ENCODE measurements around the gene MCTP2.

MCTP2 gene

GRCh38 chr15:94314639-94315038 lies 83.3 kb downstream of the MCTP2 start:
- Histone ChIP-seq H3K4me1 (ENCODE audit: control insufficient read depth, insufficient read depth, low read length) (peaks cover 3% of the 10 kb centered on the region), H3K9ac (ENCODE audit: low read depth, low read length) (no peak overlapping the region), H3K9me3 (ENCODE audit: control insufficient read depth, insufficient read depth, low read length) (no peaks in the 10 kb centered on the region), H3K4me3 (ENCODE audit: low read depth, low read length) (no peak overlapping the region), H3K27me3 (ENCODE audit: control insufficient read depth, insufficient read depth, low read length) (no peaks in the 10 kb centered on the region), H3K36me3 (ENCODE audit: control insufficient read depth, insufficient read depth, low read length) (no peaks in the 10 kb centered on the region)

- Histone ChIP-seq H3K36me3 (ENCODE audit: control insufficient read depth, insufficient read depth, low read length) (no peaks in the 10 kb centered on the region), H3K9ac (ENCODE audit: low read depth, low read length) (no peak overlapping the region), H3K4me1 (ENCODE audit: control insufficient read depth, insufficient read depth, low read length) (peaks cover 3% of the 10 kb centered on the region), H3K9me3 (ENCODE audit: control insufficient read depth, insufficient read depth, low read length) (no peaks in the 10 kb centered on the region), H3K4me3 (ENCODE audit: low read depth, low read length) (no peak overlapping the region), H3K27me3 (ENCODE audit: control insufficient read depth, insufficient read depth, low read length) (no peaks in the 10 kb centered on the region)
Observed at GRCh38 chr15:94317211-94317610, 85.8 kb downstream of the MCTP2 start.

DNA sequence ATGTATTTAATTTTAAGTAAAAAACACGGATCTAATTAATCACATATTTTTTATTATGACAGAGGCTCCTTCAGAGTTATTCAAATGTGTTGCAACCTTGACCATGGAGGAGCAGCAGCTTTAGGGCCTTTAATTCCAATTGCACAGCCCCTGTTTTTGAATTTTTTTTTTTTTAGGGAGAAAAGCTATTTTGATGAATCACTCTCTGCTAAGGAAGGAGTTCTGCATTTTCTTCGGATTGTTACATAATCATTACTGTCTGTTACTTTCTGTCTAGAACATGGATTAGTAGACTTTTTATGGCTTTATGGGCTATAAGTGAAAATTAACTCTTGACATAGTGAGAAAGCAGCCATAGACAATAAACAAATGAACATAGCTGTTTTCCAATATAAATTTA lies 90.8 kb downstream of the MCTP2 start:
- no peaks in the 10 kb centered on the region for H3K36me3 ChIP-seq (ENCODE audit: control insufficient read depth, insufficient read depth, low read length)
- H3K9me3 ChIP-seq (ENCODE audit: control insufficient read depth, insufficient read depth, low read length), result no peaks in the 10 kb centered on the region
- H3K27me3 ChIP-seq (ENCODE audit: control insufficient read depth, insufficient read depth, low read length), result no peaks in the 10 kb centered on the region
- no peak overlapping the region for H3K9ac ChIP-seq (ENCODE audit: low read depth, low read length)
- H3K4me1 ChIP-seq (ENCODE audit: control insufficient read depth, insufficient read depth, low read length), result no peaks in the 10 kb centered on the region
- H3K4me3 ChIP-seq (ENCODE audit: low read depth, low read length), result no peak overlapping the region

DNA sequence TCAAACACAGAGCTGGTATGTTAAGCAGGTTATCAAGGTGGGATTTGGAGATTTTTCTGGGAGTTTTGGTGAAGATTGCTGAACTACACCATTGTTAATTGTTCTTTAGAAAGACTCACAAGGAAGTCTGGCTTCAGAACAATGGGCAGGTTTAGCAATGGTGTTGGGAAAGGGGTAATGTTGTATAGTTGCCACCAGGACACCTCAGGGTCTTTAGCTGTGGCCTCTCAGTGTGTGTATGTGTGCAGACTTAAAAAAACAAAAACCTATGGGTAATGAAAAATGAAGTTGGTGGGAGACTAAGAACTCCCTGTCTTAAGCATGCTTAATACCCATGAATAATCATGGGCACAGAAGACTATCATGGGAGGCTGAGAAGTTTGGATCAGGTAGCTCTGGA lies 91.7 kb downstream of the MCTP2 start:
- no peaks in the 10 kb centered on the region for H3K9me3 ChIP-seq (ENCODE audit: control insufficient read depth, insufficient read depth, low read length)
- H3K4me1 ChIP-seq (ENCODE audit: control insufficient read depth, insufficient read depth, low read length), result no peaks in the 10 kb centered on the region
- no peaks in the 10 kb centered on the region for H3K36me3 ChIP-seq (ENCODE audit: control insufficient read depth, insufficient read depth, low read length)
- no peak overlapping the region for H3K9ac ChIP-seq (ENCODE audit: low read depth, low read length)
- H3K4me3 ChIP-seq (ENCODE audit: low read depth, low read length), result no peak overlapping the region
- no peaks in the 10 kb centered on the region for H3K27me3 ChIP-seq (ENCODE audit: control insufficient read depth, insufficient read depth, low read length)

- H3K4me3 ChIP-seq (ENCODE audit: low read depth, low read length), result no peak overlapping the region
- H3K4me1 ChIP-seq (ENCODE audit: control insufficient read depth, insufficient read depth, low read length), result no peaks in the 10 kb centered on the region
- H3K36me3 ChIP-seq (ENCODE audit: control insufficient read depth, insufficient read depth, low read length), result no peaks in the 10 kb centered on the region
- H3K9me3 ChIP-seq (ENCODE audit: control insufficient read depth, insufficient read depth, low read length), result no peaks in the 10 kb centered on the region
- no peaks in the 10 kb centered on the region for H3K27me3 ChIP-seq (ENCODE audit: control insufficient read depth, insufficient read depth, low read length)
- H3K9ac ChIP-seq (ENCODE audit: low read depth, low read length), result no peak overlapping the region
Observed at GRCh38 chr15:94324117-94324826, 92.9 kb downstream of the MCTP2 start.

DNA sequence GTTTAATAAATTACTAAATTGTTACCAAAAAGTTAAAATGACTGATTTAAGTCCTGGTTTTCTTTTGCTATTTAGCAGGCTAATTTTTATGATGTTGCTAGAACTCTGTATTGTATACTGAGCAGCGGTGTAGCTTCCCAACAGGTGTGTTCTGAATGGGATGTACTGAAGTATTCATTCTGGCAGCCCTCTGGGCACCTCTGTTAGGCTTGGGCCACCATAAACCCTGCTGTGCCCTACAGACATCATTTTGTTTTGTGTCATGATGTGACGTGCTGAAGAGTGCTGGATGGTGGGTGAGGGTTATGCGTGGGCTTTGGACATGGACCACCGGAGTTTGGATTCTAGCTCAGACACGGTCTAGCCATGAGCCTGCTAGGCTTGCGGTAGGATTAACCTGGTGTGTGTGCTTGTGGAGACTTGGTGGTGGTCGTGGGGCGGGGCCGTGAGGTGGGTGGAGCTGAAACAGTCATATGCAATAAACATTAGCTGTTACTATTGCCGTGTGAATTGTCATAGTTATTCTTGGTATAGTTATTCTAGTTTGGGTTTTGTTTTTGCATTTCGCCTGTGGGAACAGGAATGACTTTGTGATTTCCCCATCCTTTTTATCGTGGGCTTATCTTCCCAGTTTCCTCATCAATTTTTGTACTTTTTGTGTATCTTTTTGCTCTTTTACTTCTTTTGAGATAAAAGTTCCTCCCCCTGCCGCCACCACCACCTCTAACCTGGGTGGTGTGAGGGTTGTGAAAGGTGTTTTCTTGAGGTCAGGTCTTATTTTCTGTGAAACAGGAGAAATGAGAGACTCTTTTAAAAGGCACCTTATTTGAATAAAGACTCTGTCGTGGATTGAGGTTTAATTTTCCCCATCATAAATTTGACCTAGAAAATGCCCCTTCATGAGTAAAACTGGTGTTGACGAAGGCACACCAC lies 93.7 kb downstream of the MCTP2 start:
- H3K9me3 ChIP-seq (ENCODE audit: control insufficient read depth, insufficient read depth, low read length), result no peaks in the 10 kb centered on the region
- H3K9ac ChIP-seq (ENCODE audit: low read depth, low read length), result no peak overlapping the region
- H3K27me3 ChIP-seq (ENCODE audit: control insufficient read depth, insufficient read depth, low read length), result no peaks in the 10 kb centered on the region
- no peak overlapping the region for H3K4me3 ChIP-seq (ENCODE audit: low read depth, low read length)
- no peaks in the 10 kb centered on the region for H3K36me3 ChIP-seq (ENCODE audit: control insufficient read depth, insufficient read depth, low read length)
- H3K4me1 ChIP-seq (ENCODE audit: control insufficient read depth, insufficient read depth, low read length), result no peaks in the 10 kb centered on the region

GRCh38 chr15:94327356-94327936 lies 96.1 kb downstream of the MCTP2 start:
- Histone ChIP-seq H3K4me1 (ENCODE audit: control insufficient read depth, insufficient read depth, low read length) (no peaks in the 10 kb centered on the region), H3K27me3 (ENCODE audit: control insufficient read depth, insufficient read depth, low read length) (no peaks in the 10 kb centered on the region), H3K4me3 (ENCODE audit: low read depth, low read length) (no peak overlapping the region), H3K36me3 (ENCODE audit: control insufficient read depth, insufficient read depth, low read length) (no peaks in the 10 kb centered on the region), H3K9me3 (ENCODE audit: control insufficient read depth, insufficient read depth, low read length) (no peaks in the 10 kb centered on the region), H3K9ac (ENCODE audit: low read depth, low read length) (no peak overlapping the region)

DNA sequence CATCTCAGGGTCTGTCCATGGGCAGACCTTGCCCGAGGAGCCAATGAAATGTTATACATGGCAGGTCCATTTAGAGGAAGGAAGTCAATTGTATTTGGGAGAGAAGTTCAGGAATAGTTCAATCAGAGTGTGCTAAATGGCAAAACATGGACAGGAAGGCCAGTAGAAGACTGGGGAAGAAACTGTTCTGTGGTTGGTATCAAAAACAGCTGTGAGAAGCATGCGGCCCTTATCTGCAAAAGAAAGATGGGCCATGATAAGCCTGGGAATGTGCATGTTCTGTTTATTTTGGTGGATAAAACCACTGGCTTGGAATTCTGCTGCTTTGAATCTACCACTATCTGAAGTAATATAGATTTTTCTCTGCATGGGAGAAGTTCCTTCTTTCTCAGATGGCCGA lies 100.4 kb downstream of the MCTP2 start:
- H3K27me3 ChIP-seq (ENCODE audit: control insufficient read depth, insufficient read depth, low read length), result no peaks in the 10 kb centered on the region
- H3K4me1 ChIP-seq (ENCODE audit: control insufficient read depth, insufficient read depth, low read length), result no peaks in the 10 kb centered on the region
- no peak overlapping the region for H3K9ac ChIP-seq (ENCODE audit: low read depth, low read length)
- no peaks in the 10 kb centered on the region for H3K36me3 ChIP-seq (ENCODE audit: control insufficient read depth, insufficient read depth, low read length)
- no peaks in the 10 kb centered on the region for H3K9me3 ChIP-seq (ENCODE audit: control insufficient read depth, insufficient read depth, low read length)
- H3K4me3 ChIP-seq (ENCODE audit: low read depth, low read length), result no peak overlapping the region

- no peaks in the 10 kb centered on the region for H3K9me3 ChIP-seq (ENCODE audit: control insufficient read depth, insufficient read depth, low read length)
- no peaks in the 10 kb centered on the region for H3K27me3 ChIP-seq (ENCODE audit: control insufficient read depth, insufficient read depth, low read length)
- H3K4me1 ChIP-seq (ENCODE audit: control insufficient read depth, insufficient read depth, low read length), result peaks cover 2% of the 10 kb centered on the region
- H3K9ac ChIP-seq (ENCODE audit: low read depth, low read length), result no peak overlapping the region
- no peak overlapping the region for H3K4me3 ChIP-seq (ENCODE audit: low read depth, low read length)
- no peaks in the 10 kb centered on the region for H3K36me3 ChIP-seq (ENCODE audit: control insufficient read depth, insufficient read depth, low read length)
Observed at GRCh38 chr15:94335616-94336015, 104.3 kb downstream of the MCTP2 start.

DNA sequence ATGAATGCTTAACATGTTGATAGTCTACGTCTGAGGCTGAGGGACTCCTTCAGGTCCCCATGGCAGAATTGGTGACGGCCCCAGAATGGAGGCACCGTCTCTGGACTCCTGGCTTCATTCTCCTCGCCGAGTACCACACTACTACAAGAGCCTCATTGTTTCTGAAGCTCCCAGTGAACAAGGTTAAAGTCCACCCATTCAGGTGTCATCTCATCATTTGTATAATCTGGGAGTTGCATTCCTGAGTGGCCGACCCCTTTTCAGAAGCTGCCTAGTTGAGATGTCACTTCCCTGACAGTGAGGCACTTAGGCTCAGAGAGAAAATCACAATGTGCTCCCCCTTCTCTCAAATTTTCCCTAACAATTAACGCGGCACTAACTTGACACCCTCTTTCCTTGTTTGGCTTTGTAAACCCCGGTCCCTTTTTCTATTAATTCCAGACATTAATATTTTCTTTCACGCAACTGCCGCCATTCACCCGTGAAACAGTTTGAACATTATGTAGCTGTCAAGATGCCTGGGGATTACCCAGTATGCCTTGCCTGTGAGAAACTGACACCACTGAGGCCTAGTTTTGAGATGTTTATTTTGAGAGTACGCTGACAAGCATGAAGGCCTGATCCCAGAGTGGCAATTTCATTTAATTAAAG lies 105.6 kb downstream of the MCTP2 start:
- H3K9ac ChIP-seq (ENCODE audit: low read depth, low read length), result no peak overlapping the region
- H3K36me3 ChIP-seq (ENCODE audit: control insufficient read depth, insufficient read depth, low read length), result no peaks in the 10 kb centered on the region
- no peaks in the 10 kb centered on the region for H3K27me3 ChIP-seq (ENCODE audit: control insufficient read depth, insufficient read depth, low read length)
- no peaks in the 10 kb centered on the region for H3K9me3 ChIP-seq (ENCODE audit: control insufficient read depth, insufficient read depth, low read length)
- H3K4me3 ChIP-seq (ENCODE audit: low read depth, low read length), result no peak overlapping the region
- H3K4me1 ChIP-seq (ENCODE audit: control insufficient read depth, insufficient read depth, low read length), result peaks cover 2% of the 10 kb centered on the region

GRCh38 chr15:94338243-94338846 lies 107.0 kb downstream of the MCTP2 start:
- Histone ChIP-seq H3K27me3 (ENCODE audit: control insufficient read depth, insufficient read depth, low read length) (no peaks in the 10 kb centered on the region), H3K9ac (ENCODE audit: low read depth, low read length) (no peak overlapping the region), H3K4me1 (ENCODE audit: control insufficient read depth, insufficient read depth, low read length) (peaks cover 2% of the 10 kb centered on the region), H3K36me3 (ENCODE audit: control insufficient read depth, insufficient read depth, low read length) (no peaks in the 10 kb centered on the region), H3K4me3 (ENCODE audit: low read depth, low read length) (no peak overlapping the region), H3K9me3 (ENCODE audit: control insufficient read depth, insufficient read depth, low read length) (no peaks in the 10 kb centered on the region)
